ENCODE results near the gene ADAM10.

ADAM10 gene

GRCh38 chr15:58575045-58575786 is 174.3 kb downstream of the ADAM10 start:
- no peak for DNase-seq (ENCODE audit: low read depth)

GRCh38 chr15:58574631-58575030 is 174.9 kb downstream of the ADAM10 start:
- no peak for DNase-seq (ENCODE audit: low read depth)

- DNase-seq (ENCODE audit: low read depth), result no peak
Observed at GRCh38 chr15:58573270-58573669, 176.2 kb downstream of the ADAM10 start.

- DNase-seq (ENCODE audit: low read depth), result no peak
Observed at GRCh38 chr15:58572521-58572920, 177.0 kb downstream of the ADAM10 start.

- DNase-seq (ENCODE audit: low read depth), result no peak
Observed at GRCh38 chr15:58571491-58571890, 178.0 kb downstream of the ADAM10 start.

- no peak for DNase-seq (ENCODE audit: low read depth)
Observed at GRCh38 chr15:58569455-58569854, 180.1 kb downstream of the ADAM10 start.

GRCh38 chr15:58568157-58568571 is 181.3 kb downstream of the ADAM10 start:
- no peak for DNase-seq (ENCODE audit: low read depth)

GRCh38 chr15:58566029-58566428 is 183.5 kb downstream of the ADAM10 start:
- DNase-seq (ENCODE audit: low read depth), result no peak

- DNase-seq (ENCODE audit: low read depth), result no peak
Observed at GRCh38 chr15:58565619-58566018, 183.9 kb downstream of the ADAM10 start.

GRCh38 chr15:58564981-58565380 is 184.5 kb downstream of the ADAM10 start:
- DNase-seq (ENCODE audit: low read depth), result no peak

- DNase-seq (ENCODE audit: low read depth), result no peak
Observed at GRCh38 chr15:58562135-58562534, 187.4 kb downstream of the ADAM10 start.

GRCh38 chr15:58561321-58561720 is 188.2 kb downstream of the ADAM10 start:
- DNase-seq (ENCODE audit: low read depth), result no peak

GRCh38 chr15:58559904-58560588 is 189.5 kb downstream of the ADAM10 start:
- DNase-seq (ENCODE audit: low read depth), result no peak

- DNase-seq (ENCODE audit: low read depth), result no peak
Observed at GRCh38 chr15:58558777-58559176, 190.7 kb downstream of the ADAM10 start.

GRCh38 chr15:58556541-58556940 is 193.0 kb downstream of the ADAM10 start:
- DNase-seq (ENCODE audit: low read depth), result no peak

GRCh38 chr15:58556028-58556361 is 193.5 kb downstream of the ADAM10 start:
- no peak for DNase-seq (ENCODE audit: low read depth)

- DNase-seq (ENCODE audit: low read depth), result no peak
Observed at GRCh38 chr15:58555162-58556027, 194.1 kb downstream of the ADAM10 start.

GRCh38 chr15:58554758-58555157 is 194.7 kb downstream of the ADAM10 start:
- no peak for DNase-seq (ENCODE audit: low read depth)

GRCh38 chr15:58553365-58553918 is 196.1 kb downstream of the ADAM10 start:
- DNase-seq (ENCODE audit: low read depth), result no peak

- DNase-seq (ENCODE audit: low read depth), result no peak
Observed at GRCh38 chr15:58552505-58553364, 196.8 kb downstream of the ADAM10 start.

GRCh38 chr15:58551764-58552504 is 197.6 kb downstream of the ADAM10 start:
- DNase-seq (ENCODE audit: low read depth), result no peak

Measured in T-helper 22 cell (primary cell).